Effector memory CD8-positive, alpha-beta T cell (primary cell): ENCODE results near the gene UBE2E1.

Experiments
- ATAC-seq: fragments of 150-1000 bp; cut with Tn5 transposase; replicated peaks from 2 replicates; pipeline ENCODE4 v1.10.0; 2021; ENCODE audit warnings: mild to moderate bottlenecking, moderate library complexity
- DNase-seq, 3 experiments: peaks; one replicate each; pipeline ENCODE4 v3.0.0; 2021
- H3K27ac Mint-ChIP-seq, 2 donors: one replicate each; pipeline ENCODE4 v1.8.0; 2022; ENCODE audit warnings: mild to moderate bottlenecking in 2 of 2, mixed read lengths in 2 of 2, moderate library complexity in 2 of 2
- H3K27me3 Mint-ChIP-seq, 2 donors: one replicate each; pipeline ENCODE4 v1.8.0; 2022; ENCODE audit warnings: mixed read lengths in 2 of 2
- H3K36me3 Mint-ChIP-seq: one replicate; pipeline ENCODE4 v1.8.0; 2022; ENCODE audit warnings: mild to moderate bottlenecking, moderate library complexity, mixed read lengths; ENCODE audit not compliant: insufficient read depth
- H3K4me1 Mint-ChIP-seq, 2 donors: one replicate each; pipeline ENCODE4 v1.8.0; 2022; ENCODE audit warnings: low read depth in 2 of 2, mixed read lengths in 2 of 2
- H3K4me3 Mint-ChIP-seq, 2 donors: one replicate each; pipeline ENCODE4 v1.8.0; 2022; ENCODE audit warnings: mild to moderate bottlenecking in 2 of 2, mixed read lengths in 2 of 2, moderate library complexity in 2 of 2
- H3K9me3 Mint-ChIP-seq, 2 donors: one replicate each; pipeline ENCODE4 v1.8.0; 2022; ENCODE audit warnings: mixed read lengths in 2 of 2

The UBE2E1 gene

GRCh38 chr3:23804441-23805209 lies 1.1 kb upstream of the UBE2E1 start:
- H3K9me3 Mint-ChIP-seq, result no peaks in the 10 kb centered on the region
- ATAC-seq (no peak), DNase-seq (no peak)
- H3K27me3 Mint-ChIP-seq, result no peaks in the 10 kb centered on the region
- H3K4me1 Mint-ChIP-seq, result peaks cover 27 to 37% of the 10 kb centered on the region in 2 donors
- peaks cover 17% of the 10 kb centered on the region for H3K36me3 Mint-ChIP-seq
- H3K4me3 Mint-ChIP-seq, result peak overlapping the region; percentile 95 to 98
- peak overlapping the region in 1 of 2 donors; percentile 97 for H3K27ac Mint-ChIP-seq

- Mint-ChIP-seq H3K9me3 (no peaks in the 10 kb centered on the region), H3K4me3 (peak overlapping the region; percentile 95 to 98), H3K27ac (peak overlapping the region; percentile 95 to 97), H3K36me3 (peaks cover 17% of the 10 kb centered on the region), H3K27me3 (no peaks in the 10 kb centered on the region), H3K4me1 (peaks cover 33 to 43% of the 10 kb centered on the region in 2 donors)
- ATAC-seq, result no peak
- DNase-seq, result no peak
Measured at GRCh38 chr3:23805210-23805632, 534 bp upstream of the UBE2E1 start.

GRCh38 chr3:23806534-23807423 lies 1.0 kb downstream of the UBE2E1 start:
- Mint-ChIP-seq H3K36me3 (peaks cover 19% of the 10 kb centered on the region), H3K27me3 (no peaks in the 10 kb centered on the region)
- no peak for ATAC-seq

GRCh38 chr3:23807424-23808015 lies 1.8 kb downstream of the UBE2E1 start:
- peak overlapping the region; percentile 95 to 98 for H3K4me3 Mint-ChIP-seq
- peaks cover 44 to 62% of the 10 kb centered on the region in 2 donors for H3K4me1 Mint-ChIP-seq
- no peaks in the 10 kb centered on the region for H3K27me3 Mint-ChIP-seq
- peak overlapping the region; percentile 96 to 97 for H3K27ac Mint-ChIP-seq
- DNase-seq (no peak), ATAC-seq (no peak)
- H3K9me3 Mint-ChIP-seq, result no peaks in the 10 kb centered on the region
- peaks cover 25% of the 10 kb centered on the region for H3K36me3 Mint-ChIP-seq

More at GRCh38 chr3:23806534-23807423, 1.0 kb downstream of the UBE2E1 start:
- Mint-ChIP-seq H3K4me1 (peaks cover 39 to 55% of the 10 kb centered on the region in 2 donors), H3K27ac (peak overlapping the region; percentile 96 to 97), H3K9me3 (no peaks in the 10 kb centered on the region), H3K4me3 (peak overlapping the region; percentile 95 to 98)
- no peak for DNase-seq

GRCh38 chr3:23808525-23808924 lies 2.8 kb downstream of the UBE2E1 start:
- peak overlapping the region in 1 of 2 donors; percentile 98 for H3K4me3 Mint-ChIP-seq
- H3K4me1 Mint-ChIP-seq, result peaks cover 46 to 68% of the 10 kb centered on the region in 2 donors
- no peak for ATAC-seq
- H3K9me3 Mint-ChIP-seq, result no peaks in the 10 kb centered on the region
- H3K27ac Mint-ChIP-seq, result peak overlapping the region in 1 of 2 donors; percentile 97
- peaks cover 26% of the 10 kb centered on the region for H3K36me3 Mint-ChIP-seq
- no peak for DNase-seq
- H3K27me3 Mint-ChIP-seq, result no peaks in the 10 kb centered on the region

GRCh38 chr3:23809294-23809693 lies 3.5 kb downstream of the UBE2E1 start:
- Mint-ChIP-seq H3K9me3 (no peaks in the 10 kb centered on the region), H3K27ac (peak overlapping the region; percentile 97 to 98), H3K27me3 (no peaks in the 10 kb centered on the region), H3K36me3 (peaks cover 26% of the 10 kb centered on the region), H3K4me1 (peaks cover 46 to 69% of the 10 kb centered on the region in 2 donors), H3K4me3 (peak overlapping the region; percentile 97 to 98)
- DNase-seq (no peak), ATAC-seq (no peak)

GRCh38 chr3:23809840-23810342 lies 4.1 kb downstream of the UBE2E1 start:
- peak overlapping the region; percentile 97 to 98 for H3K27ac Mint-ChIP-seq
- peaks cover 26% of the 10 kb centered on the region for H3K36me3 Mint-ChIP-seq
- no peaks in the 10 kb centered on the region for H3K27me3 Mint-ChIP-seq
- peak overlapping the region; percentile 97 to 98 for H3K4me3 Mint-ChIP-seq
- H3K9me3 Mint-ChIP-seq, result no peaks in the 10 kb centered on the region
- ATAC-seq, result no peak
- DNase-seq, result no peak
- H3K4me1 Mint-ChIP-seq, result peaks cover 46 to 71% of the 10 kb centered on the region in 2 donors

GRCh38 chr3:23810343-23811184 lies 4.8 kb downstream of the UBE2E1 start:
- peaks cover 22% of the 10 kb centered on the region for H3K36me3 Mint-ChIP-seq
- no peaks in the 10 kb centered on the region for H3K9me3 Mint-ChIP-seq
- DNase-seq (peak; percentile 5 to 16 (median 9)), ATAC-seq (peak; percentile 21)
- peak overlapping the region; percentile 97 to 98 for H3K27ac Mint-ChIP-seq
- no peaks in the 10 kb centered on the region for H3K27me3 Mint-ChIP-seq
- peaks cover 43 to 70% of the 10 kb centered on the region in 2 donors for H3K4me1 Mint-ChIP-seq
- peak overlapping the region; percentile 97 to 98 for H3K4me3 Mint-ChIP-seq

- H3K27me3 Mint-ChIP-seq, result no peaks in the 10 kb centered on the region
- H3K9me3 Mint-ChIP-seq, result no peaks in the 10 kb centered on the region
- peaks cover 17% of the 10 kb centered on the region for H3K36me3 Mint-ChIP-seq
- H3K27ac Mint-ChIP-seq, result peak overlapping the region; percentile 97 to 98
- H3K4me3 Mint-ChIP-seq, result peak overlapping the region; percentile 86 to 98
- DNase-seq (no peak), ATAC-seq (no peak)
- H3K4me1 Mint-ChIP-seq, result peaks cover 42 to 67% of the 10 kb centered on the region in 2 donors
Measured at GRCh38 chr3:23811185-23811527, 5.4 kb downstream of the UBE2E1 start.

GRCh38 chr3:23811919-23812318 lies 6.2 kb downstream of the UBE2E1 start:
- H3K27ac Mint-ChIP-seq, result peak overlapping the region in 1 of 2 donors; percentile 97
- no peak for DNase-seq
- H3K4me1 Mint-ChIP-seq, result peaks cover 41 to 65% of the 10 kb centered on the region in 2 donors
- no peaks in the 10 kb centered on the region for H3K9me3 Mint-ChIP-seq
- H3K4me3 Mint-ChIP-seq, result peak overlapping the region; percentile 86 to 98
- no peak for ATAC-seq
- peaks cover 20% of the 10 kb centered on the region for H3K36me3 Mint-ChIP-seq
- H3K27me3 Mint-ChIP-seq, result no peaks in the 10 kb centered on the region

- ATAC-seq (no peak), DNase-seq (no peak)
- Mint-ChIP-seq H3K27ac (no peak overlapping the region), H3K27me3 (no peaks in the 10 kb centered on the region), H3K9me3 (no peaks in the 10 kb centered on the region), H3K36me3 (peaks cover 13% of the 10 kb centered on the region), H3K4me1 (peaks cover 15 to 46% of the 10 kb centered on the region in 2 donors), H3K4me3 (no peak overlapping the region)
Measured at GRCh38 chr3:23815879-23816278, 10.1 kb downstream of the UBE2E1 start.

GRCh38 chr3:23816721-23817120 lies 11.0 kb downstream of the UBE2E1 start:
- peaks cover 20 to 46% of the 10 kb centered on the region in 2 donors for H3K4me1 Mint-ChIP-seq
- H3K4me3 Mint-ChIP-seq, result no peak overlapping the region
- peaks cover 12% of the 10 kb centered on the region for H3K36me3 Mint-ChIP-seq
- no peaks in the 10 kb centered on the region for H3K27me3 Mint-ChIP-seq
- no peak overlapping the region for H3K27ac Mint-ChIP-seq
- ATAC-seq, result no peak
- no peak for DNase-seq
- H3K9me3 Mint-ChIP-seq, result no peaks in the 10 kb centered on the region
